ENCODE results near the gene FRS3.

The FRS3 gene

DNA sequence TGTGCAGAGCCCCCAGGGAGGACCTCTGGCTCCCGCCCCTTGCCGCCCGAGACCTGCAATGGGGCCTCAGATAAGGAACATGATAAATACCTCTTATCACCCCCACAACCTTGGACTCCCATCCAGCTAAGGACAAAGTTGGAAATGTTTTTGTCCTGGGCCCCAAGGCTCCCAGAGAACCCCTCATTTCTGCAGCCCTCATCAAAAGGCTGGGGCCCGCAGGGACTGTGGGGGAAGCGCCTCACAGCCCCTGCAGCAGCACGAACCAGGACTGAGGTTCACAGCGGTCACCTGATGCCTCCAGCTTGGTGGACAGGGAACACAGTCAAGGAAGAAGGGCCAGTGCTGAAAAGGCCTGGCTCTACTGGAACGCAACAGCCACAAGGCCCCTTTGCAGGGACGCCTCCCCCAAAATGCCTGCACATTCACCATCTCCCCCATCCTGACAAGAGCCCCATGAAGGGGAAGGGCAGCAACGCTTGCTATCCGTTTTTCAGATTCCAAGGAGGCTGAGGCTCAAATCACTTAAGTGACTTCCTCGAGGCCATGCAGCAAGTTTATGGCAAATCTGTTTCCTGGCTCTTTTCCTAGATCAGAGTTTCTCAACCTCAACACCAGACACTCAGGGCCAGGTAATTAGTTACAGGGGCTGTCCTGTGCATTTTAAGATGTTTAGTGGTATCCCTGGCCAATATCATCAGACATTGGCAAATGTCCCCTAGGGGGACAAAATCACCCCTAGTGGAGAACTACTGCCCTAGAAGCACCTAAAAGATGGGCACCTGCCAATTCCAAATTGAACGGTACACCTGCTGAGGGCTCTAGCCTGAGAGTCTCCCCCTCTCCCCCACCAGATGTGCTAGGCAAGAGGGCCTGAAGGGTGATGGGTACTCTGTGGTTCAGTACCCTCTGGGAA, 54.9 kb downstream of the FRS3 start:
- no peak for DNase-seq

DNA sequence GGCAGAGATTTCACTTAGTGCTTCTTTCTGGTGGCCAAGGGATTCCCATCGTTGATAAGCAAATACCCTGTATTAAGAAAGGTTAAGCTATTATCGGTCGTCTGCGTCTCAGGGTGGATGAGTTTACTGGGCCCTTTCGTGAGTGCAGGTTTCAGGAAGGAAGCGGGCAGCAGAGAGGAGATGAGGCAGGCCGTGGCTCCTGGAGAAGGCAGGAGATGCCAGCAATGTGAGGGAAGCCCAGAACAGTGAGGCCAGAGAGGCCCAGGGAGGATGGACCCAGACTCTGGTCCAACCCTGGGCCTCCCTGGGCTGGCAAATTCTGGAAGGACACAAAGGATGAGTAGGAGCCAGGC, 55.5 kb downstream of the FRS3 start:
- DNase-seq, result no peak

- no peak for DNase-seq
Measured at GRCh38 chr6:41723530-41724227, 56.0 kb downstream of the FRS3 start.

- no peak for DNase-seq
Measured at GRCh38 chr6:41722969-41723529, 56.7 kb downstream of the FRS3 start.

DNA sequence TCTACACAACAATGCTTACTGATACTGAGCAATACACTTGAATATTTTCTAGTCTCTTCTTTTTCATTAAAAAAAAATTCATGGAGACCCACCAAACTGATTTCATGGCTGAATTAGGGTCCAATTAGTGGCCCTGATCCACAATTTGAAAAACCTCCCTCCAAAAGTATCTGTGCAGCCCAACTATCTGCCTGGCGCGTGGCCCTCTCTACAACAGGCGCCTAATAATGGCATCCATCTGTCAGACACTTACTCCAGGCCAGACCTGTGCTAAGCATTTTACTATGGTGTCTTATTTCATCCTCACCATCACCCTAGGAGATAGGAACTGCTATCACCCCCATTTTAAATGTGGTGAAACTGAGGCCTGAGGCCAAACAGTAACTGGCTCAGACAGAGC, 58.3 kb downstream of the FRS3 start:
- DNase-seq, result no peak

- DNase-seq, result no peak
Measured at GRCh38 chr6:41720783-41721182, 58.9 kb downstream of the FRS3 start.

DNA sequence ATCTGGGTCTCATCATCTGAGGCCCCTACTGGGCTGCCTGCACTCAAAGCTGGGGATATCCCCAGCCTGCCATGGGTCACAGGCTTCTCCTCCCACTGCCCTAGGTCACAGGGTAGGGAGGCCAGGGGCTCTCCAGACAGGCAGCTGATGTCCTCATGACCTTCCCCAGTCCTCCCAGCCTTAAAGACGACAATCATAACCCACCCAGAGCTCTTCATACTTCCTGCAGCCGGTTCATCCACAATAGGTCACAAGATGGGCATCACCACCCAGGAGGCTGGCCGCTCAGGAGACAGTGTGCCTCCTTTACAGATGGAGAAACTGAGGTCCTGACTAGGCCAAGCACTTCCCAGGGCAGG, 59.5 kb downstream of the FRS3 start:
- DNase-seq, result no peak
